CD4-positive, alpha-beta memory T cell (primary cell): ENCODE data around the gene MED16. TPM values are rescaled to one million over a fixed set of nuclear protein-coding genes. Genes with fewer than 3 reads are reported as not detected.
A peak's percentile ranks its signal among the peaks of the same experiment; 100 is the strongest.

ENCODE experiments used
- CTCF ChIA-PET: fragments of 350-600 bp; sonication (Branson Sonifier 250); formaldehyde crosslinking; loops from one replicate; lab custom pipeline; 2021; ENCODE audit warnings: inconsistent platforms; ENCODE audit not compliant: partially characterized antibody; lab: Charles Lee
- POLR2A ChIA-PET: fragments of 350-600 bp; sonication (Branson Sonifier 250); formaldehyde crosslinking; loops from one replicate; lab custom pipeline; 2021; ENCODE audit not compliant: partially characterized antibody; lab: Charles Lee
- DNase-seq, 5 donors: peaks; one replicate each; pipeline versions ENCODE4 v3.0.0 to v3.0.0-alpha.2; 2020 to 2022; ENCODE audit warnings: mixed read lengths in 1 of 5
- H3K27ac ChIP-seq: one replicate; pipeline ENCODE4 v1.7.0; 2013; ENCODE audit warnings: low read depth, low read length
- H3K27me3 ChIP-seq: 2 replicates; pipeline ENCODE4 v1.7.0; 2013; ENCODE audit warnings: mild to moderate bottlenecking, low read length, moderate library complexity; ENCODE audit not compliant: insufficient read depth
- H3K36me3 ChIP-seq: 2 replicates; pipeline ENCODE4 v1.7.0; 2013; ENCODE audit warnings: mild to moderate bottlenecking, low read length, moderate library complexity; ENCODE audit not compliant: insufficient read depth
- H3K4me1 ChIP-seq: 2 replicates; pipeline ENCODE4 v1.7.0; 2013; ENCODE audit warnings: mild to moderate bottlenecking, low read length, moderate library complexity; ENCODE audit not compliant: insufficient read depth
- H3K4me3 ChIP-seq, 2 donors: one replicate each; pipeline ENCODE4 v1.7.0; 2013; ENCODE audit warnings: low read length in 2 of 2, mild to moderate bottlenecking in 1 of 2
- H3K9me3 ChIP-seq, 2 donors: one replicate each; pipeline ENCODE4 v1.7.0; 2013; ENCODE audit warnings: low read length in 2 of 2, control low read depth in 1 of 2; ENCODE audit not compliant: control insufficient read depth in 1 of 2
- H3K27ac Mint-ChIP-seq, 7 donors: one replicate each; pipeline ENCODE4 v1.8.0; 2020 to 2021; ENCODE audit warnings: mixed read lengths in 7 of 7, mild to moderate bottlenecking in 6 of 7, inconsistent platforms in 3 of 7, moderate library complexity in 3 of 7
- H3K27me3 Mint-ChIP-seq, 2 donors: one replicate each; pipeline ENCODE4 v1.8.0; 2020 to 2021; ENCODE audit warnings: mixed read lengths in 2 of 2
- H3K36me3 Mint-ChIP-seq, 2 donors: one replicate each; pipeline ENCODE4 v1.8.0; 2020 to 2021; ENCODE audit warnings: mixed read lengths in 2 of 2, inconsistent platforms in 1 of 2, mild to moderate bottlenecking in 1 of 2
- H3K4me1 Mint-ChIP-seq, 4 donors: one replicate each; pipeline ENCODE4 v1.8.0; 2020 to 2021; ENCODE audit warnings: mixed read lengths in 4 of 4, mild to moderate bottlenecking in 1 of 4
- H3K4me3 Mint-ChIP-seq, 8 donors: one replicate each; pipeline ENCODE4 v1.8.0; 2020 to 2021; ENCODE audit warnings: mixed read lengths in 8 of 8, mild to moderate bottlenecking in 7 of 8, moderate library complexity in 6 of 8, inconsistent platforms in 3 of 8
- H3K9me3 Mint-ChIP-seq, 8 donors: one replicate each; pipeline ENCODE4 v1.8.0; 2020 to 2021; ENCODE audit warnings: mixed read lengths in 8 of 8, mild to moderate bottlenecking in 5 of 8, inconsistent platforms in 3 of 8, moderate library complexity in 1 of 8
- intact Hi-C: fragments of 100-400 bp; cut with micrococcal nuclease; formaldehyde crosslinking; loops from one replicate; pipeline ENCODE4 v1.15.1; 2023
- polyA plus RNA-seq, 2 donors: library from polyadenylated mRNA; unstranded; fragments of 300-500 nt; fragmentation: Illumina TruSeq; gene quantifications; one replicate each; pipeline ENCODE4 v1.2.3, GENCODE V29; 2021
- total RNA-seq, 2 experiments: library from RNA; stranded (reverse); gene quantifications; one replicate each; pipeline ENCODE4 v1.2.3, GENCODE V29; 2021

The MED16 gene
- total and polyA plus RNA-seq, 4 experiments from 2014 or later: 48.6 to 125 (median 70.0) TPM

DNA sequence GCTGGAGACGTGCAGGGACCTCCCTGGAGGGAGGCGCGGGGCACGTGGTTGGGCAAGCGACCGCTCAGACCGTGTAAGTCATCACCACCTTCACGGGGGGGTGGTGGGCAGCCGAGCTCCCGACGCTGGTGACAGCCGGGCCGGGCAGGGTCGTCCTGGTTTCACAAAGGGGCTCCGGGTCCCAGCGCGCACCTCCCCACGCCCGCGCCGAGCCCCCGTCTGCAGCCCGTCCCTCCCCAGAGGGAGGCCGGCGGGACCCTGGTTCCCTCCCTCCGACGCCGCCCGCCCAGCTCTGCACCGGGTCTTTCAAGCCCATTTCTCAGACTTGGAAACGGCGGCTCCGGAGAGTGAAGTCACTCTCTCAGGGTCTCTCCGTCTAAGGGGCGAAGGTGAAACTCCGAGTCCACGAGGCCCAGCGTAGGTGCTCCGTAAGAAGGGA, 32.1 kb upstream of the MED16 start:
- Histone ChIP-seq H3K27me3 (no peaks in the 10 kb centered on the region), H3K4me3 (peak overlapping the region; percentile 47 to 91), H3K9me3 (no peaks in the 10 kb centered on the region), H3K4me1 (peaks cover 25% of the 10 kb centered on the region), H3K36me3 (no peaks in the 10 kb centered on the region), H3K27ac (peak overlapping the region; percentile 64)
- peaks cover 0 to 5% (median 0%) of the 10 kb centered on the region in 8 donors for H3K9me3 Mint-ChIP-seq
- peaks cover 0 to 2% of the 10 kb centered on the region in 2 donors for H3K36me3 Mint-ChIP-seq
- peak in 1 of 5 donors; percentile 70 for DNase-seq
- H3K27me3 Mint-ChIP-seq: peaks cover 0 to 2% of the 10 kb centered on the region in 2 donors
- peaks cover 9 to 23% (median 15%) of the 10 kb centered on the region in 4 donors for H3K4me1 Mint-ChIP-seq
- peak overlapping the region in 5 of 7 donors; percentile 37 to 88 (median 72) for H3K27ac Mint-ChIP-seq
- ChIA-PET POLR2A (interaction anchor here (0.6 to 7.9 kb wide), 7 partner anchors 12 to 163 kb away, joined by 3 to 88 read pairs (median 6); partner anchors contain the start of genes ARHGAP45, MED16, RNU6-9 and WDR18), CTCF (interaction anchor here (4.3 to 8.2 kb wide), 3 partner anchors 57 to 155 kb away, joined by 19 to 119 read pairs (median 118); partner anchors contain the start of gene WDR18)
- peak overlapping the region; percentile 74 to 87 (median 82) for H3K4me3 Mint-ChIP-seq
- intact Hi-C loops: loop anchor here (1.0 to 10.0 kb wide), 5 partner anchors 16 to 316 kb away; partner anchors contain the start of genes ATP5F1D, POLR2E and WDR18

DNA sequence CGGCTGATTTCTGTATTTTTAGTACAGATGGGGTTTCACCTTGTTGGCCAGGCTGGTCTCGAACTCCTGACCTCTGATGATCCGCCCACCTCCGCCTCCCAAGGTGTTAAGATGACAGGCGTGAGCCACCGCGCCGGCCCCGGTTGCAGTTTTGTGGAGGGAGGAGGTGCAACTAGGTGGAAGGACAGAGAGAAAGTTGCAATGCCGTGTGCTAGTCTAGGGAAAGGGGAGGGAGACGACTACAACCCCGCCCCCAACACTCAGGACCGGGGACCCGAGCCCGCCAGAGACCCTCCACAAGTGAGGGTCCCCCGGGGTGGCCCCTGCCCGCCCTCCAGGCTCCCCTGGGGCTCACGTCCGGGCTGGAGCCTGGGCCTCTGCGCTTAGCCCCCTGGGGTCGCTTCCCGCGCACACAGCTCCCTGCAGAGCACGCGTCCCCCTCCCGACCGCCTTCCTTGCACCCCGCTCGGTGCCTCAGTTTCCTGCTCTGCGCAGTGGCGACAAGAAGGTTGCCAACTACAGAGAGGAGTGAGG, 31.6 kb upstream of the MED16 start:
- Mint-ChIP-seq H3K4me3 (peak overlapping the region; percentile 61 to 87 (median 80)), H3K27me3 (peaks cover 0 to 2% of the 10 kb centered on the region in 2 donors), H3K9me3 (peaks cover 0 to 5% (median 0%) of the 10 kb centered on the region in 8 donors), H3K4me1 (peaks cover 9 to 23% (median 15%) of the 10 kb centered on the region in 4 donors), H3K27ac (peak overlapping the region in 3 of 7 donors; percentile 22 to 71 (median 37)), H3K36me3 (peaks cover 0 to 2% of the 10 kb centered on the region in 2 donors)
- Histone ChIP-seq H3K27me3 (no peaks in the 10 kb centered on the region), H3K36me3 (no peaks in the 10 kb centered on the region), H3K9me3 (no peaks in the 10 kb centered on the region), H3K4me1 (peaks cover 28% of the 10 kb centered on the region), H3K4me3 (peak overlapping the region; percentile 47 to 91), H3K27ac (peak overlapping the region; percentile 64)
- intact Hi-C loops: loop anchor here (1.0 to 10.0 kb wide), 6 partner anchors 16 to 317 kb away; partner anchors contain the start of genes ATP5F1D, POLR2E and WDR18
- ChIA-PET POLR2A (interaction anchor here (0.6 to 7.9 kb wide), 8 partner anchors 12 to 163 kb away, joined by 3 to 88 read pairs (median 6); partner anchors contain the start of genes ARHGAP45, MED16, RNU6-9 and WDR18), CTCF (interaction anchor here (1.1 to 8.2 kb wide), 5 partner anchors 13 to 155 kb away, joined by 5 to 119 read pairs (median 43); partner anchors contain the start of gene WDR18)
- DNase-seq: no peak

DNA sequence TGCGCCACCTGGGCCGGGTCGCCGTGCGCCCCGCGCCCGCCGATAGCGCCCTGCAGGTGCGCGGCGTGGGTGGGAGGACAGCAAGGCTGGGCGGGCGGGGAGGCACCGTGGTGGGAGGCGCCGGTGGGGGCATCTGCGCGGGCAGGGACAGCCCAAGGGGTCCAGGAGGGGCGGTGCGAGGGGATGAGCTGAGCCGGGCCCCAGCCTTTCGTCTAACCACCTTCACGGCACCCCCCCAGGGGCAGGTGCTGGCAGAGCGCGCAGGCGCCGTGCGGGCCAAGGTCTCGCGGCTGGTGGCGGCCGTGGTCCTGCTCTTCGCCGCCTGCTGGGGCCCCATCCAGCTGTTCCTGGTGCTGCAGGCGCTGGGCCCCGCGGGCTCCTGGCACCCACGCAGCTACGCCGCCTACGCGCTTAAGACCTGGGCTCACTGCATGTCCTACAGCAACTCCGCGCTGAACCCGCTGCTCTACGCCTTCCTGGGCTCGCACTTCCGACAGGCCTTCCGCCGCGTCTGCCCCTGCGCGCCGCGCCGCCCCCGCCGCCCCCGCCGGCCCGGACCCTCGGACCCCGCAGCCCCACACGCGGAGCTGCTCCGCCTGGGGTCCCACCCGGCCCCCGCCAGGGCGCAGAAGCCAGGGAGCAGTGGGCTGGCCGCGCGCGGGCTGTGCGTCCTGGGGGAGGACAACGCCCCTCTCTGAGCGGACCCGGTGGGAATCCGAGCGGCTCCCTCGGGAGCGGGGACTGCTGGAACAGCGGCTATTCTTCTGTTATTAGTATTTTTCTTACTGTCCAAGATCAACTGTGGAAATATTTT, 27.3 kb upstream of the MED16 start:
- H3K4me3 Mint-ChIP-seq: peak overlapping the region; percentile 72 to 96 (median 79)
- H3K9me3 ChIP-seq: no peaks in the 10 kb centered on the region
- POLR2A ChIA-PET: interaction anchor here (0.9 to 7.9 kb wide), 15 partner anchors 11 to 294 kb away, joined by 3 to 88 read pairs (median 5); partner anchors contain the start of genes MED16, RNU6-9 and WDR18
- H3K36me3 Mint-ChIP-seq: peaks cover 0 to 3% of the 10 kb centered on the region in 2 donors
- no peaks in the 10 kb centered on the region for H3K27me3 ChIP-seq
- peaks cover 9 to 26% (median 18%) of the 10 kb centered on the region in 4 donors for H3K4me1 Mint-ChIP-seq
- DNase-seq: peak; percentile 72 to 77 (median 74)
- H3K4me3 ChIP-seq: peak overlapping the region in 1 of 2 donors; percentile 51
- peaks cover 48% of the 10 kb centered on the region for H3K4me1 ChIP-seq
- peak overlapping the region; percentile 30 to 96 (median 76) for H3K27ac Mint-ChIP-seq
- peaks cover 0 to 5% (median 0%) of the 10 kb centered on the region in 8 donors for H3K9me3 Mint-ChIP-seq
- H3K27ac ChIP-seq: peak overlapping the region; percentile 31
- intact Hi-C loops: loop anchor here (5.0 to 10.0 kb wide), 2 partner anchors 175 to 272 kb away; partner anchors contain the start of gene POLR2E
- H3K36me3 ChIP-seq: no peaks in the 10 kb centered on the region
- CTCF ChIA-PET: interaction anchor here (0.7 to 8.2 kb wide), 7 partner anchors 11 to 63 kb away, joined by 3 to 119 read pairs (median 7); partner anchors contain the start of genes MED16, RNU6-9 and WDR18
- peaks cover 0 to 4% of the 10 kb centered on the region in 2 donors for H3K27me3 Mint-ChIP-seq

DNA sequence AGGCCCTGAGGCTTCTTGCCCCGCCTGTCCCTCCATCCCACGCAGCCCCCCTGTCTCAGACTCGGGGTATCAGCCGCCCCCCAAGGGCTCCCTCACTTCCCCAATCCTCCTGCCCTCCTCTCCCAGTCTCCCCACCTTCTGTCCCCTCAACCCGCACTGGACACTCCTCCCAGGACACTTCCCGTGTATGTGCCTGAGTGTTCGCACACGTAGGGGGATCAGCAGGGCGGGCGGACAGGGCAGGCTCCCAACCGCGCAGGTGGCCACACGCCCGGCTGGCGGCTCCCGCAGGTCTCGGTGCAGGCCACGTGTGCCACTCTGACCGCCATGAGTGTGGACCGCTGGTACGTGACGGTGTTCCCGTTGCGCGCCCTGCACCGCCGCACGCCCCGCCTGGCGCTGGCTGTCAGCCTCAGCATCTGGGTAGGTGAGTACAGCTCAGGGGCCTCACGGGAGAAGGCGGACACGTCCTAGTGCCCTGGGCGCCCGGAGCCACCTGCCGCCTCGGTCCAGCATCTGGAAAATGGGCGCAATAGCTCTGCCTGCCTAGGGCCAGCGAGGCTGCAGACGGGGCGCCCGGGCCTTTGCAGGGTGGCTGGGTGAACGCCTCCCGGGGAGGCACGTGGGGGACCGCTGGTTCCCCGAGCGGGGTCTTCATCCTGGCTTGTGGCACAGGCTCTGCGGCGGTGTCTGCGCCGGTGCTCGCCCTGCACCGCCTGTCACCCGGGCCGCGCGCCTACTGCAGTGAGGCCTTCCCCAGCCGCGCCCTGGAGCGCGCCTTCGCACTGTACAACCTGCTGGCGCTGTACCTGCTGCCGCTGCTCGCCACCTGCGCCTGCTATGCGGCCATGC, 26.4 kb upstream of the MED16 start:
- intact Hi-C loops: loop anchor here (5.0 to 10.0 kb wide), 2 partner anchors 175 to 273 kb away; partner anchors contain the start of gene POLR2E
- peak overlapping the region; percentile 31 for H3K27ac ChIP-seq

DNA sequence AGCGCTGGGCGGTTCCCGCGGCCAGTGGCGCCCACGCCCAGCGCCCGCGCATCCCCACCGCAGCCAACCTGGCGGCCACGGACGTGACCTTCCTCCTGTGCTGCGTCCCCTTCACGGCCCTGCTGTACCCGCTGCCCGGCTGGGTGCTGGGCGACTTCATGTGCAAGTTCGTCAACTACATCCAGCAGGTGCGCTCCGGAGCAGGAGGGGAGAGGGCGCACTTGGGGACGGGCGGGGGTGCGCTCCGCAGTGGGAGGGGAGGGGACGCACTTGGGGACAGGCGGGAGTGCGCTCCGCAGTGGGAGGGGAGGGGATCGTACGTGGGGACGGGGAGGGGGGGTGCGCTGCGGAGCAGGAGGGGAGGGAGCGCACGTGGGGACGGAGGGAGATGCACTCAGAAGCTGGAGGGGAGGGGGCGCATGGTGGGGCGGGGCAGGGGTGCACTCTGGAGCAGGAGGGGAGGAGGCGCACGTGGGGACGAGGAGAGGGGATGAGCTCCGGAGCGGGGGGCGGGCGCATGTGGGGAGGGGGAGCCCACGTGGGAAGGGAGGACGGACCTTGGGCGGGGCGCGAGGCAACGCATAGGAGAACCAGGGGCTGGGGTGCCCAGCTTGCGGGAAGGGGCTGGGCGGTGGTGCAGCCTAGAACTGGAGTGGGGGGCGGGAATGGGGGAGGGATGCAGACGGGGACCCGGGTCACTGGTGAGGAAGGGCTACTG, 25.7 kb upstream of the MED16 start:
- peaks cover 0 to 3% of the 10 kb centered on the region in 2 donors for H3K36me3 Mint-ChIP-seq
- peaks cover 11 to 30% (median 21%) of the 10 kb centered on the region in 4 donors for H3K4me1 Mint-ChIP-seq
- Histone ChIP-seq H3K27ac (no peak overlapping the region), H3K27me3 (no peaks in the 10 kb centered on the region), H3K36me3 (no peaks in the 10 kb centered on the region), H3K4me3 (no peak overlapping the region), H3K4me1 (peaks cover 47% of the 10 kb centered on the region), H3K9me3 (no peaks in the 10 kb centered on the region)
- H3K27ac Mint-ChIP-seq: peak overlapping the region in 1 of 7 donors; percentile 79
- H3K27me3 Mint-ChIP-seq: peaks cover 0 to 6% of the 10 kb centered on the region in 2 donors
- DNase-seq: no peak
- CTCF ChIA-PET: interaction anchor here (0.5 to 8.2 kb wide), 7 partner anchors 10 to 276 kb away, joined by 3 to 119 read pairs (median 4); partner anchors contain the start of genes MED16, RNU6-9 and WDR18
- H3K9me3 Mint-ChIP-seq: peaks cover 0 to 5% (median 0%) of the 10 kb centered on the region in 8 donors
- peak overlapping the region; percentile 29 to 69 (median 49) for H3K4me3 Mint-ChIP-seq
- POLR2A ChIA-PET: interaction anchor here (1.2 to 7.9 kb wide), 7 partner anchors 10 to 109 kb away, joined by 3 to 88 read pairs (median 36); partner anchors contain the start of genes MED16, RNU6-9 and WDR18
- intact Hi-C loops: no loop called here

More for the DNA sequence above, 26.4 kb upstream of the MED16 start:
- no peaks in the 10 kb centered on the region for H3K9me3 ChIP-seq
- Mint-ChIP-seq H3K4me1 (peaks cover 9 to 31% (median 22%) of the 10 kb centered on the region in 4 donors), H3K36me3 (peaks cover 0 to 3% of the 10 kb centered on the region in 2 donors), H3K9me3 (peaks cover 0 to 5% (median 0%) of the 10 kb centered on the region in 8 donors), H3K27me3 (peaks cover 0 to 6% of the 10 kb centered on the region in 2 donors), H3K4me3 (peak overlapping the region; percentile 35 to 78 (median 50)), H3K27ac (peak overlapping the region in 1 of 7 donors; percentile 96)
- no peaks in the 10 kb centered on the region for H3K27me3 ChIP-seq
- no peaks in the 10 kb centered on the region for H3K36me3 ChIP-seq
- CTCF ChIA-PET: interaction anchor here (0.5 to 8.2 kb wide), 7 partner anchors 11 to 275 kb away, joined by 3 to 119 read pairs (median 7); partner anchors contain the start of gene WDR18
- peak in 4 of 5 donors; percentile 51 to 64 (median 54) for DNase-seq
- H3K4me3 ChIP-seq: peak overlapping the region in 1 of 2 donors; percentile 51
- H3K4me1 ChIP-seq: peaks cover 45% of the 10 kb centered on the region
- POLR2A ChIA-PET: interaction anchor here (0.9 to 7.9 kb wide), 16 partner anchors 11 to 295 kb away, joined by 3 to 88 read pairs (median 5); partner anchors contain the start of genes MED16, RNU6-9 and WDR18
